HK-2 (cell line): ENCODE results near the gene CCDC12.

Source experiments
- DNase-seq: peaks from one replicate; pipeline ENCODE4 v3.0.0-alpha.2; 2018; ENCODE audit not compliant: unreplicated experiment

Gene CCDC12

GRCh38 chr3:46938118-46938517 is 38.4 kb downstream of the CCDC12 start:
- no peak for DNase-seq

GRCh38 chr3:46936733-46937250 is 39.8 kb downstream of the CCDC12 start:
- no peak for DNase-seq

GRCh38 chr3:46935989-46936558 is 40.5 kb downstream of the CCDC12 start:
- DNase-seq: no peak

- peak; percentile 75 for DNase-seq
Measured at GRCh38 chr3:46935168-46935858, 41.2 kb downstream of the CCDC12 start.

GRCh38 chr3:46934498-46935167 is 41.9 kb downstream of the CCDC12 start:
- DNase-seq: no peak

GRCh38 chr3:46934072-46934471 is 42.5 kb downstream of the CCDC12 start:
- no peak for DNase-seq

- no peak for DNase-seq
Measured at GRCh38 chr3:46933261-46933660, 43.3 kb downstream of the CCDC12 start.

DNA sequence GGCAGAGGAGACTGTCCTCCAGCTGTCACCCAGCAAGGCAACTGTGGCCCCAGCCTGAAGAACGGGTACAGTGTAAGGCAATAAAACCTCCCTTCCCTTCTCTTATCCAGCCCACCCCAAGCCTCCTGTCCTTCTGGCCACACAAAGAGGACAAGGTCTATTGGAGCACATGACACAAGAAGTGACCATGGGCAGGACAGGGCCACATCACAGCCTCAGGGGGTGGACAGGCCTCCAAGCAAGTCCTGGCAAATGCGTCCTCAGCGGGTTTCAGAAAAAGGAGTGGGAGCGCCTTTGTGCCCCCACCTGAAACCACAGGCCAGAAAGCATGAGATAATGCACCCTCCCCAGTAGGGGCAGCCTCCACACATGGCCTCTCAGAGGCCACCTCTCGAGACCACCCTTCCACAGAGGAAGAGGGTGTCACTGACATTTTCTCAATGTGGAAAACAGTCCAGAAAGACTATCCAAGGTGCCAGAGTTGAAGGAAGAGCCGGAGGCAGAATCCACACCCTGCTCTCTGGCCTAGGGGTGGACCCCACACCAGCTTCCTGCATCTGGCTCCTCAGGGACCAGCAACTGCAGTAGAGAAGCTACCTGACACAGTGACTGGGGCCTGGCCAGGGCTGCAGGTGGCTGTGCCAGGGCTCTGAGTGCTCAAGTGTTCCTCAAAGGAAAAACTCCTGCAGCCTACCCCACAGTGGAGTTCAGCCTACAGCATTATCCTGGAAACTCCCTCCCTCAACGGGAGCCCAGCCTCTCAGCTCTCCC is 43.9 kb downstream of the CCDC12 start:
- no peak for DNase-seq

DNA sequence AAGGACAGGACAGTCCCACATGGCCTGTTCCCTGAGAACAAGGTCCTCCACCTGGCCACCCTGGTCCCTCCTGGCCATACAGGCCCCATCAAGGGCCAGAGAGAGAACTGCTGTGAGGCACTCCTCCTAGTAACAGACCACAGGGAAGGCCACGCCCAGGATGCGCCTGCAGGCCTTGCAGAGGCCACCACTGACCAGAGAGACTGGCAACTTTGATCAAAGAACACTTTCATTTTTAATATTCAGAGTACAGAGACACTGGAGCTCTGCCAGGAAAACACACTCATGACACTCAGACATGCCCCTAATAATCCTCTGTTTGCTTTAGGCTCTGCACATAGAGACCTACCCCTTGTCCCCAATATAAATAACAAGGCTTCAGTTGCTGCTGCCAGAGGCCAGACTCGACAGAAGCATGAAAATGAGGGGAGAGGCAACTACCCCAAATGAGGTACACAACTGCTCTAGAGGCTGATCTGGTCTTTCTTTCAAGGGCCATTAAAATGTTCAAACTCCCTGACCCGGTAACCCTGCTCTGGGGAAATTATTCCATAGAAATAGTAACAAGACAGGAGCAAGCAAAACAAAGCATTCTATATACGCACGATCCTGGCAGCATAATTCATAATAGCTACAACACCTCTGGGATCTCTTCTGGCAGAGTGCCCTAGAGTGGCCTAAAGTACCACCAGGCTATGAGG is 44.8 kb downstream of the CCDC12 start:
- no peak for DNase-seq

DNA sequence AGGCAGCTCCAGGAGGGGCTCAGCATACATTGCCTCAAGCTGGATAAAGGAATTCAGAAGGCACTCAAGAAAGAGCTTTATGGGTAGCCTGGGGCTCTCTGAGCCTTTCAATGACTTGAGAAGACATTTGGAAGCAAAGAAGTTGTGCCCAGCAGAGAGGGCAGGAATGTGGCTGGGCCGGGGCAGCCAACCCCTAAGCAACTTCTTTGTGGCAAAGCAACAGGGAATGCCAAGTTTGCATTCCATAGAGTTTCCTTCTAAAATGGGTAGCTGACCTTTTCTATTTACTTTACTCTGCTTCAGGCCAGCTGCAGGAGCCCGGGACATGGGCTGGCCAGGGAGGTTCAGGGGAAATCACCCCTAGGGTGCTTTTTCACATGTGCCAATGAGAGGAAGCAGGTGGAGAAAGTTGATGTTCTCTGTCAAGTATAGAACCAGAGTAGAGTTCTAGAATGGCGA is 45.6 kb downstream of the CCDC12 start:
- DNase-seq: no peak

DNA sequence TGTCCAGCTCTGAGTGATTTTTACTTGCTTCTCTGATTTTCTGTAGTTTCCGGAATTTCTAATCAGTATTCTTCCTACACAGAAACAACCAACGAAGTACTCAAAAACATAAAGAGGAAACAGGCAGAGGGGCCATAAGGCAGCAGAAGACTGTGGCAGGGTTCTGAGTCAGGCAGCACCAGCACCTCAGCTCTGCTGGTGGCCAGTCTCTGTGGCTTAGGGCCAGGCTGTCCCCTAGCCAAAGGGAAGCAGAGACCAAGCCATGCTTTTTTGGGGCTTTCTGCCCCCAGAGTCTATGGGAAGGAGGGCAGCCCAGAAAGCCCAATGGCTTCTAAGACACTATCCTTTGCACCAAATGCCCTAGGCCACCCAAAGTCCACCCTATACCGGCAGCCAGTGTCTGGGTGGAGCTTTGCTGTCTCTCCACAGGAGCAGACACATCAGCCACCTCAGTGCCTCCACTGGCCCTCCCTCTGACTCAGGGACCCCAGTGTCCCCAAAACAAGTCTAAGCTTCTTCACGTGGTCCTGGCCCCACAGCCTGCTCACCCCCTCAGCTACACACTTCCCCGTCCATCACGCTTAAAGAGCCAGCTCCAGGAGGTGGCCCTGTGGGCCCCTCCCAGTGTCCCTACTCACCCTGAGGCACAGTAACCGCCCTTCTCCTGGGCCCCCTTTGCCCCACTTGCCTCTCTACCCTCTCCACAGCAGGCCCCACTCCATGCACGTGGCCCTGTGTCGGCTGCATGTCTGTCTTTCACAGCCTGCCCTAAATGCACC is 46.2 kb downstream of the CCDC12 start:
- DNase-seq: no peak

DNA sequence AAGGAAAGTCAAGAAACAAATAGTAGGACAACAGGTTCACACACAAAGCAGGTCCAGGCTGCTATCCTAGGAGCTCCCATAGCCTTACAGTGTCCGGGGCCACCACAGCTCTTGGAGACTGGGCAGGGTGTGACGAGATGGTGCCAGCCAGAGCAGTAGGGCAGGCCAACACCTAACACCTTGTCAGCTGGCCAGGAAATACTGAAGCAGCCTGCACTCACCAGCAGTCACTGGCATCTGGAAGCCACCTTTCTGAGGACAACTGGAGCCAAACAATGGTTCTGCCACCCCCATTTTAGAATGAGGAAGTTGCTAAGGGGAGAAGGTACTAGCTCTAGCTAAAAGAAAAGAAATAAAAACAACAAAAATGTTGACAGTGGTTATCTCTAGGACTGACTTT is 47.2 kb downstream of the CCDC12 start:
- no peak for DNase-seq

GRCh38 chr3:46928282-46928681 is 48.3 kb downstream of the CCDC12 start:
- no peak for DNase-seq

DNA sequence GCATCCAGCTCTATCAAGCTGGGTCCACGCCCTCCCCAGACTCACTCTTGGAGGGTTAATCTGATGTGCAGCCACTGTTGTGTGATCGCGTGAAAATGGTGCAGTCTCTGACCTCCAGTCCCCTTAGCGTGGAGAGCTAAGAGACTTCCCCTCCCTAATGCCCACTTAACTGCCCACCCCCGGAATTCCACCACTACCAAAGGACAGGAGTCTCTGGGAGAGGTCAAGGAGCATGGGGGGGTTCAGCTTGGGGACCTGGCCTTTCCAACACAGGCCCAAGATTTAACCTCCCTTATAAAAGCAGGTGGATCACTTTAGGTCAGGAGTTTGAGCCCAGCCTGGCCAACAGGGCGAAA is 48.8 kb downstream of the CCDC12 start:
- no peak for DNase-seq

- DNase-seq: no peak
Measured at GRCh38 chr3:46926871-46927717, 49.5 kb downstream of the CCDC12 start.

- DNase-seq: no peak
Measured at GRCh38 chr3:46926447-46926846, 50.1 kb downstream of the CCDC12 start.

- peak; percentile 13 for DNase-seq
Measured at GRCh38 chr3:46926039-46926438, 50.5 kb downstream of the CCDC12 start.

GRCh38 chr3:46925585-46925934 is 51.0 kb downstream of the CCDC12 start:
- DNase-seq: no peak

DNA sequence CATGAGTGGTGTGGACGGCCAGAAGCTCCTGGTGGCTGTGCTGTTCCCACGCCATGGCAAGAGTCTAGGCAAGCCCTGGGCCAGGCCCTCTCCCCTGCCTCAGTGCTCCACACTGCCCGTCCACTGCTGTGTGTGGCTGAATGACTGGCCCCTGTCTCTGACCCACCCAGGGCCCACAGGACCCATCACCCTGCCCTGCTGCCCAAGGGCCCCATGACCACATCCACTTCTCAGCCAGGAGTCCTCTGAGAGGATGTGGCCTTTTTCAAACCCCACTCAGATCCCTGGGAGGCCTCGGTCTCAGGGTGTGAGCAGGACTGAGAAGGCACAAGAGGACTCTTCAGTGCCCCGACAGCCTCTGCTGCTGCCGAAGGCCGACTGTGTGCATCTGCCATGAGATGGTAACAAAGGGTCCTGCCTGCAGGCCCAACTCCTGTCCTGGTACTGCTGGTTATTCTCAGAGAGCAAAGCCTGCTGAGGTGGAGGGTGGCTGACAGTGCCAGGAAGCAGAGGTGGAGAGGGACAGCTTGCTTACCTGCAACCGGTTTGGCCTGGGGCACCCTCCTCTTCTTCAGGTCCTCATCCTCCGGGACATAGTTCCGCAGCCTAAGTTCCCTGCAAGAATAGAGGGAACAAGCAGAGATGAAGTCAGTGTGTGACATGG is 51.5 kb downstream of the CCDC12 start:
- no peak for DNase-seq
